ENCODE data around the gene MED26. TPM values are rescaled to one million over a fixed set of nuclear protein-coding genes. Genes with fewer than 3 reads are reported as not detected.
"Not testable (repeated sequence)": the region's sequence is repeated elsewhere in the genome, so short reads cannot be mapped to it uniquely, and the experiment has no call there.

Gene MED26, protein sequence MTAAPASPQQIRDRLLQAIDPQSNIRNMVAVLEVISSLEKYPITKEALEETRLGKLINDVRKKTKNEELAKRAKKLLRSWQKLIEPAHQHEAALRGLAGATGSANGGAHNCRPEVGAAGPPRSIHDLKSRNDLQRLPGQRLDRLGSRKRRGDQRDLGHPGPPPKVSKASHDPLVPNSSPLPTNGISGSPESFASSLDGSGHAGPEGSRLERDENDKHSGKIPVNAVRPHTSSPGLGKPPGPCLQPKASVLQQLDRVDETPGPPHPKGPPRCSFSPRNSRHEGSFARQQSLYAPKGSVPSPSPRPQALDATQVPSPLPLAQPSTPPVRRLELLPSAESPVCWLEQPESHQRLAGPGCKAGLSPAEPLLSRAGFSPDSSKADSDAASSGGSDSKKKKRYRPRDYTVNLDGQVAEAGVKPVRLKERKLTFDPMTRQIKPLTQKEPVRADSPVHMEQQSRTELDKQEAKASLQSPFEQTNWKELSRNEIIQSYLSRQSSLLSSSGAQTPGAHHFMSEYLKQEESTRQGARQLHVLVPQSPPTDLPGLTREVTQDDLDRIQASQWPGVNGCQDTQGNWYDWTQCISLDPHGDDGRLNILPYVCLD
- 10 to 100 TPM in 1 of 4 donors, 1 to 10 TPM in 3; 7.2 to 15.5 (median 8.2) TPM for total RNA-seq

GRCh38 chr19:16628183-16628983 is at the start of gene MED26:
Gene MED26, minus strand, starts transcription at chr19:16628204. Its CDS starts 261 bp downstream, at chr19:16627943.
- ATAC-seq (ENCODE audit: low FRiP score) (peak; percentile 97), DNase-seq (ENCODE audit: low spot score) (peak; percentile 83)
- TF ChIP-seq CTCF (IDR thresholded peaks at IDR 0.05) = no peak

DNA sequence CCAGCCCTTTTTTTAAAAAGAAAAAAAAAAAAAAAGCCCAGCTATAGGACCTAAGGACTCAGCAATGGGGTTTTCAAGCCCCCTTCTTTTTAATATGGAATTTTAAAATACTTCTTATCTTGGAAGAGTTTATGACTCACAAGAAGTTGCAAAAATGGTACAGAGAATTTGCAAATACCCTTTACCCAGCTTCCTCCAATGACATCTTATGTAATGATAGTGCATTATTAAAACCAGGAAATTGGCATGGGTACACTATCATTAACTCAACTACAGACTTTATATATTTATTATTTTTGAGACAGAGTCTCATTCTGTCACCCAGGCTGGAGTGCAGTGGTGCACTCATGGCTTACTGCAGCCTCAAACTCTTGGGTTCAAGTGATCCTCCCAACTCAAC is 49.1 kb upstream of the MED26 start:
- DNase-seq (ENCODE audit: low spot score) = no peak
- no peak for TF ChIP-seq CTCF (IDR thresholded peaks at IDR 0.05)
- no peak for ATAC-seq (ENCODE audit: low FRiP score)

GRCh38 chr19:16676101-16676798 is 48.2 kb upstream of the MED26 start:
- no peak for TF ChIP-seq CTCF (IDR thresholded peaks at IDR 0.05)
- ATAC-seq (ENCODE audit: low FRiP score) (no peak), DNase-seq (ENCODE audit: low spot score) (no peak)

DNA sequence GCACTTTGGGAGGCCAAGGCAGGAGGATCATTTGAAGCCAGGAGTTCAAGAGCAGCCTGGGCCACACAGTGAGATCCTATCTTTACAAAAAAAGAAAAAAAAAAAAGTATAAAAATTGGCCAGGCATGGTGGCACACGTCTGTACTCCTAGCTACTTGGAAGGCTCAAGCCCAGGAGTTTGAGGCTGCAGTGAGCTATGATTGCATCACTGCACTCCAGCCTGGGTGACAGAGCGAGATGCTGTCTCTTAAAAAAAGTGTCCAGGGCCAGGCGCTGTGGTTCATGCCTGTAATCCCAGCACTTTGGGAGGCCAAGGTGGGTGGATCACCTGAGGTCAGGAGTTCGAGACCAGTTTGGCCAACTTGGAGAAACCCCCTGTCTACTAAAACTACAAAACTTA is 45.8 kb upstream of the MED26 start:
- ATAC-seq (ENCODE audit: low FRiP score); DNase-seq (ENCODE audit: low spot score): not testable (repeated sequence)

DNA sequence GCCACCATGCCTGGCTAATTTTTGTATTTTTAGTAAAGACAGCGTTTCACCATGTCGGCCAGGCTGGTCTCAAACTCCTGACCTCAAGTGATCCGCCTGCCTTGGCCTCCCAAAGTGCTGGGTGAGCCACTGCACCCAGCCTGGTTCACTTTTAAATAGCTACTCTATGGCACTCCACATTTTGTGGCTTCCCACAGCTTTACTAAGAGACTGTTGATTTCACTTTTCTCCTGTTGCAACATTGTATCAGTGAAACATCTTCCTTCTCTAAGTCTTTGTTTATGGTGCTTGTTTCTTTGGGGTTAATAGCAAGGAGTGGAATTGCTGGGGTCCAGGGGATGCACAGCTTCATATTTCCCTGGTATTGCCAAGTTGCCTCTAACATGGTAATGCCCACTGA is 45.2 kb upstream of the MED26 start:
- DNase-seq (ENCODE audit: low spot score) (no peak), ATAC-seq (ENCODE audit: low FRiP score) (no peak)
- no peak for TF ChIP-seq CTCF (IDR thresholded peaks at IDR 0.05)

GRCh38 chr19:16671652-16672274 is 43.8 kb upstream of the MED26 start:
- TF ChIP-seq CTCF (IDR thresholded peaks at IDR 0.05) = no peak
- ATAC-seq (ENCODE audit: low FRiP score) (no peak), DNase-seq (ENCODE audit: low spot score) (no peak)
